ENCODE results near the gene CTXN1. TPM values are rescaled to one million over a fixed set of nuclear protein-coding genes. Genes with fewer than 3 reads are reported as not detected.

The CTXN1 gene
- total RNA-seq, 1 donor, result 2.8 TPM

DNA sequence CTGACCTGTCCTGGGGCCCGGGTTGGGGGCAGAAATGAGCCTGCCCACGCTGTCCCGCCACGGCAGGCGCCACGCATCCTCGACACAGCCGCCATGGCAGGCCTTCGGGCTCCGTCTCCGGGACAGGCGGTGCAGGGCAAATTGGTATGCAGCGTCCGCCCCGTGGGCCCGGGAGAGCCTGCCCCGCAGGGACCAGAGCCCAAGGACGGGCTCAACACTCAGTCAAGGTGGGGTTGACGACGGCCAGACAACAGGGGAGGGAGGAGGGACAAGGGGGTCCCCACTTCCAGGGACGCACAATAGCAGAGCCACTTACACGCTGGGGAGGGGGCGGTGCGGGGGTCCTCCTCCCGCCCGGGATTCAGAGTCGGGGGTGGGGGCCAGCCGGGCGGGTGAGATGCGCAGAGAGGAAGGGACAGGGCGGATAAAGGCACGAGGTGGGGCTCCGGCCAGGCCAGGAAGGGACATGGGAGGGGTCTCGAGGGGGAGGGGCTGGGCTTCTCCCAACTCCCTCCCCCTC is 1.2 kb downstream of the CTXN1 start:
- H3K4me3 ChIP-seq (ENCODE audit: low read depth, low read length), result no peak overlapping the region
- no peak for DNase-seq (ENCODE audit: low read depth)
- TF ChIP-seq, protein P1, sequence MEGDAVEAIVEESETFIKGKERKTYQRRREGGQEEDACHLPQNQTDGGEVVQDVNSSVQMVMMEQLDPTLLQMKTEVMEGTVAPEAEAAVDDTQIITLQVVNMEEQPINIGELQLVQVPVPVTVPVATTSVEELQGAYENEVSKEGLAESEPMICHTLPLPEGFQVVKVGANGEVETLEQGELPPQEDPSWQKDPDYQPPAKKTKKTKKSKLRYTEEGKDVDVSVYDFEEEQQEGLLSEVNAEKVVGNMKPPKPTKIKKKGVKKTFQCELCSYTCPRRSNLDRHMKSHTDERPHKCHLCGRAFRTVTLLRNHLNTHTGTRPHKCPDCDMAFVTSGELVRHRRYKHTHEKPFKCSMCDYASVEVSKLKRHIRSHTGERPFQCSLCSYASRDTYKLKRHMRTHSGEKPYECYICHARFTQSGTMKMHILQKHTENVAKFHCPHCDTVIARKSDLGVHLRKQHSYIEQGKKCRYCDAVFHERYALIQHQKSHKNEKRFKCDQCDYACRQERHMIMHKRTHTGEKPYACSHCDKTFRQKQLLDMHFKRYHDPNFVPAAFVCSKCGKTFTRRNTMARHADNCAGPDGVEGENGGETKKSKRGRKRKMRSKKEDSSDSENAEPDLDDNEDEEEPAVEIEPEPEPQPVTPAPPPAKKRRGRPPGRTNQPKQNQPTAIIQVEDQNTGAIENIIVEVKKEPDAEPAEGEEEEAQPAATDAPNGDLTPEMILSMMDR (IDR thresholded peaks at IDR 0.05; ENCODE audit: insufficient read depth, low read length), result no peak

DNA sequence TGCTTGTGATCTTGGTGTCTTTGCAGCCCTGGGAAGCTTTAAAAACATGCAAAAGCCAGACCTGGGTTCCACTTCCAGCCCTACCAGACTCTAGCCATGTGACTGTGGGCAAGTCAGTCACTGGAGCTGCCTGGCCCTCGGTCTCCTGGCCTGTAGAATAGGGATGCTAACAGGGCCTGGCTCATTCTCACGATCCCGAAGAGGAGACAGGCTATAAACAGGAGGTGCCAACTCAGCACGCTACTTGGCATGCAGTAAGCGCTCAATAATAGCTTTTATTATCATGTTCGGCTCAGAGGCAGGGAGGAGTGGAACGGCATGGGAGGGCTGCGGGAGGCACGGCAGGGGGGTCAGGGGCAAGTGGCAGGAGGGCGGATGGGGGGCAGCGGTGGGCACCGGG is 1.7 kb downstream of the CTXN1 start:
- TF ChIP-seq, protein P1 (IDR thresholded peaks at IDR 0.05; ENCODE audit: insufficient read depth, low read length), result no peak
- no peak overlapping the region for H3K4me3 ChIP-seq (ENCODE audit: low read depth, low read length)
- no peak for DNase-seq (ENCODE audit: low read depth)

DNA sequence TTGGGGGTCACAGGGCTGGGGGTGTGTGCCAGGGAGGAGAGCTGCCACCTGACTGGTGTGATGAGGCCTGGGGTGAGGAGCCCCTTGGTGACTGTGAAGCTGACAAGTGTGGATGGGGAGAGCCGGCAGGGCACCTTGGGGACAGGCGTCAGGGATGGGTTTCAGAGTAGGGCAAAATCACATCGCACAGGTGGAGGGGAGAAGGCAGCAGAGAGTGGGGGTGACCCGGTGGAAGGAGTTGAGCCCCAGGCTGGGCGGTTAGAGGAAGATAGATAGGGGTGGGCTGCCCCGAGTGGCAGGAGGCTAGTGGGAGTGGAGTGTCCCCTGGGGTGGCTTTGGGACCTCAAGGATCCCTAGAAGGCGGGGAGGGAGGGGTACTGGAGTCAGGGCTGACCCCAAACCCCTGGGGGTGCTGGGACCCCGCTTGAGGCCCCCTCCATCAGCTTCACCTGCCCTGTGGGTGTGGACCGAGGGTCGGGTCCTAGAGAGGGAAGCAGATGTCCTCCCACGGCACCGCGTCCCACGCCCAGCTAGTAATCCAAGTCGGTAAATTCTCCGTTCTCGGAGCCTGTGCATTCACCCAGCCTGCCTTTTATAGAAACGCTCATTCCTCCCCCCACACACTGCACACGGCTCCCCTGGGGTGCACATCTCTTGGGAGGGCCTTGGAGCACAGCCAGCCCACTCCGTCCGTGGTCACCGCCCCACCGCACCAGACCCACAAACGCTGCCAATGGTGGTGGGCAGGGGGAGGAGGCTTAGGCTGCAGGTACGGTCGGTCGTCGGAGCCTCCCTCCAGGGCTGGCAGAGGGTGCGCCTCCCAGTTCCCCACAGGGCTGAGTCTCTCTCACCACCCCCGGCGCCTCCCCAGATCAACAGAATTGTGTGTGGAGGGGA is 2.4 kb downstream of the CTXN1 start:
- DNase-seq (ENCODE audit: low read depth), result no peak
- TF ChIP-seq, protein P1 (IDR thresholded peaks at IDR 0.05; ENCODE audit: insufficient read depth, low read length), result no peak
- H3K4me3 ChIP-seq (ENCODE audit: low read depth, low read length), result no peak overlapping the region

DNA sequence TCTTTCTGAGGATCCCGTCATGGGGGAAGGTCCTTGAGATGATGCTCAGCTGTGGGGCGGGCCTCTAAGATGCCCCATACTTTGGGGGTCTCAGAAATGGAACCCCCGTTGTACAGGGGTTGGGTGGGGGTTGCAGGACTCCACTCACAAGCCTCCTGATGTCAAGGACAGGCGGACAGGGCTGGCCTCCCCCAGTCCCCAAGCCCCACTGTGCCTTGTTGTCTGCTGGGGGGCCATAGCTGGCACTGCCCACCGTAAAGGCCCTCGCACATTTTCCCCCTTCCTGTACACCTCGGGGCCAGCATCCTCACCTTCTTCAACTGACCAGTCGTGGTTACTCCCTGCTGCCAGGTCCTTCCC is 3.1 kb downstream of the CTXN1 start:
- no peak overlapping the region for H3K4me3 ChIP-seq (ENCODE audit: low read depth, low read length)
- TF ChIP-seq, protein P1 (IDR thresholded peaks at IDR 0.05; ENCODE audit: insufficient read depth, low read length), result no peak
- DNase-seq (ENCODE audit: low read depth), result no peak

DNA sequence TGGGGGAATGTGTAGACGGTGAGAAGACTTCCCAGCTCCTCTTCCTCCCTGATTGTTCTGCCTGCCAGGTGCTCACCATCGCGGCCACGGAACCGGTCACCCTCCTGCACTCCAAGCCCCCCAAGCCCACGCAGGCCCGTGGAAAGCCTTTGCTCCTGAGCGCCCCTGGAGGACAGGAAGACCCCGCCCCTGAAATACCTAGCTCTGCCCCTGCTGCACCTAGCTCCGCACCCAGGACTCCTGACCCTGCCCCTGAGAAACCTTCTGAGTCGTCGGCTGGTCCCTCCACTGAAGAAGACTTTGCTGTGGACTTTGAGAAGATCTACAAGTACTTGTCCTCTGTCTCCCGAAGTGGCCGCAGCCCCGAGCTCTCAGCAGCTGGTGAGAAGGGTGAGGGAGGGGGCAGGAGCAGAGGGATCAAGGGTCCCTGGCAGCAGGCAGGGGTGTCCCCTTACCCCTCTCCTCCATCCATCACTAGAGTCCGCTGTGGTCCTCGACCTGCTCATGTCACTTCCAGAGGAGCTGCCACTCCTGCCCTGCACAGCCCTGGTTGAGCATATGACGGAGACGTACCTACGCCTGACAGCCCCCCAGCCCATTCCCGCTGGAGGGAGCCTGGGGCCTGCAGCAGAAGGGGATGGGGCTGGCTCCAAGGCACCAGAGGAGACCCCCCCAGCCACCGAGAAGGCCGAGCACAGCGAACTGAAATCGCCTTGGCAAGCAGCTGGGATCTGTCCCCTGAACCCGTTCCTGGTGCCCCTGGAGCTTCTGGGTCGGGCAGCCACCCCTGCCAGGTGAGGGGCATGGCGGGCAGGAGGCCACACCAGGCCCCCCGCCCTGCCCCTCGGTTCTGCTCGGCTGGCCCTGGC is 3.7 kb downstream of the CTXN1 start:
- no peak for DNase-seq (ENCODE audit: low read depth)
- TF ChIP-seq, protein P1 (IDR thresholded peaks at IDR 0.05; ENCODE audit: insufficient read depth, low read length), result no peak
- peak overlapping the region; percentile 81 for H3K4me3 ChIP-seq (ENCODE audit: low read depth, low read length)

DNA sequence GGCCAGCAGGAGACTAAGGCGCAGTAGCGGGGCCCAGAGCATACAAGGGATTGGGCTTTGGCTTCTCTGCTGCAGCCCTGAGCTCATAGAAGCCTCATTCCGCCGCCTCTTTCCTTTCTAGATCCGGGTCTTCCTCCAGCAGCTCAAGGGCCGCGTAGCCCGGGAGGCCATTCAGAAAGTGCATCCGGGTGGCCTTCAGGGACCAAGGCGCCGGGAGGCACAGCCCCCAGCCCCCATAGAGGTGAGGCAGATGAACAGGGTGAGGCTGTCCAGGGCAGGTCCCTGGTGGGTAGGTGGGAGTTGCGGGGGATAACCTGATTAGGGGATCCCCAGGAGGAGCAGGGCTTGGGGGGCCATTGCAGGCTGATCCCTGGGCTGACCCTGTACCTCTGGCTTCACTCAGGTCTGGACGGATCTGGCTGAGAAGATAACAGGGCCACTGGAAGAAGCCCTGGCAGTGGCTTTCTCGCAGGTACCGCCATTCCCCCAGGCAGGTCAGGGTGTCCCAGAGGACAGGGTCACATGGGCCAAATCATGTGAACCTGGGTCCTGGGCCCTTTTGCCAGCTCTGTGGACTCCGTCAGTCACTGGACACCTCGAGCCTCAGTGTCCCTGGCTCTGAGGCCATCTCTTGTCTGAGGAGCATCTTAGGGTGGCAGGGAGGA is 4.5 kb downstream of the CTXN1 start:
- H3K4me3 ChIP-seq (ENCODE audit: low read depth, low read length), result peak overlapping the region; percentile 81
- no peak for DNase-seq (ENCODE audit: low read depth)
- TF ChIP-seq, protein P1 (IDR thresholded peaks at IDR 0.05; ENCODE audit: insufficient read depth, low read length), result no peak
